Stimulated activated CD4-positive, alpha-beta T cell treated with anti-CD3 and anti-CD28 coated beads, Interleukin-2, amount 100 ng/mL, for 4 hours (primary cell): ENCODE data around the gene KCNN1.
"Not testable (repeated sequence)": the region's sequence is repeated elsewhere in the genome, so short reads cannot be mapped to it uniquely, and the experiment has no call there.

Source experiments
- DNase-seq: peaks from one replicate; pipeline ENCODE4 v3.0.0-alpha.2; 2020; ENCODE audit warnings: low read depth

KCNN1 gene

GRCh38 chr19:17969096-17969792, 2.3 kb downstream of the KCNN1 start:
- no peak for DNase-seq

- DNase-seq: no peak
Observed at GRCh38 chr19:17972230-17972629, 5.3 kb downstream of the KCNN1 start.

DNA sequence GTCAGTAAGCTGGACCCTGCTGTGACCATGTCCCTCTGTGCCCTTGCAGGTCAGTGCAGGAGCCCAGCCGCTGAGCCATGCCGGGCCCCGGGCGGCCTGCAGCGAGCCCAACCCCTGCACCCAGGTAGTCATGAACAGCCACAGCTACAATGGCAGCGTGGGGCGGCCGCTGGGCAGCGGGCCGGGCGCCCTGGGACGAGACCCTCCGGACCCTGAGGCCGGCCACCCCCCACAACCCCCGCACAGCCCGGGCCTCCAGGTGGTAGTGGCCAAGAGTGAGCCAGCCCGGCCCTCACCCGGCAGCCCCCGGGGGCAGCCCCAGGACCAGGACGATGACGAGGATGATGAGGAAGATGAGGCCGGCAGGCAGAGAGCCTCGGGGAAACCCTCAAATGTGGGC, 6.9 kb downstream of the KCNN1 start:
- no peak for DNase-seq

GRCh38 chr19:17974551-17974950, 7.6 kb downstream of the KCNN1 start:
- DNase-seq: no peak

DNA sequence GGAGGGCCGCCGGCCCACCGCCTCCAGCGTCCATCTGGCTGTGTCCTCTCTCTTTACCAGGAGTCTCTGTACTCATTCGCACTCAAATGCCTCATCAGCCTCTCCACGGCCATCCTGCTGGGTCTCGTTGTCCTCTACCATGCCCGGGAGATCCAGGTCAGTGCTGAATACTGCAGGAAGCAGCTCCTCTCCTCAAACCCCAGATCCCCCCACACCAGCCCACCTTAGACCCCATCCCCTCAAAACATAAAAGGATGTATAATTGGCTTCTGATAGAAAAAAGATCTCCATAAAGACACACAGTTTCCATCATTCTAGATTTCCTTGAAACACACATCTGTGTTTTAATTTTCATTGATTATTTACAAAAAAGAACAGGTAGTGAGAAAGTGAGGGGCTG, 8.1 kb downstream of the KCNN1 start:
- no peak for DNase-seq

GRCh38 chr19:17977021-17977420, 10.1 kb downstream of the KCNN1 start:
- no peak for DNase-seq

DNA sequence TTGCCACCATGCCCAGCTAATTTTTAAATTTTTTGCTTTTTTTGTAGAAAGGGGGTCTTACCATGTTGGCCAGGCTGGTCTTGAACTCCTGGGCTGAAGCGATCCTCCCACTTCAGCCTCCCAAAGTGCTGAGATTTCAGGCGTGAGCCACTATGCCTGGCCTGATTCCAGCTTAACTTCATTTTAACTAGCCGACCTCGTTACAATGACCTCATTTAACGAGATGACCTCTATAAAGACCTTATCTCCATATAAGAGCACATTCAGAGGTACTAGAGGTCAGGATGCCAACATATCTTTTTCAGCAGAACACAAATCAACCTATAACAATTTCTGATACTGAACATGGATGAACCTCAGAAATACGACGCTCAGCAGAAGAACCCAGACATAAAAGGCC, 10.6 kb downstream of the KCNN1 start:
- DNase-seq: no peak

DNA sequence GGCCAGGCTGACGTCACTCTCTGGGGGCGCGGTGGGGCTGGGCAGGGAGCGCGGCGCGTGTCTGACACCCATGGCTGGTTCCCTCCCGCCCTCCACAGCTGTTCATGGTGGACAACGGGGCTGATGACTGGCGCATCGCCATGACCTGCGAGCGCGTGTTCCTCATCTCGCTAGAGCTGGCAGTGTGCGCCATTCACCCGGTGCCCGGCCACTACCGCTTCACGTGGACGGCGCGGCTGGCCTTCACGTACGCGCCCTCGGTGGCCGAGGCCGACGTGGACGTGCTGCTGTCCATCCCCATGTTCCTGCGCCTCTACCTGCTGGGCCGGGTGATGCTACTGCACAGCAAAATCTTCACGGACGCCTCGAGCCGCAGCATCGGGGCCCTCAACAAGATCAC, 14.7 kb downstream of the KCNN1 start:
- no peak for DNase-seq

GRCh38 chr19:17982430-17982829, 15.5 kb downstream of the KCNN1 start:
- DNase-seq: no peak

GRCh38 chr19:17985037-17985818, 18.3 kb downstream of the KCNN1 start:
- DNase-seq: no peak

DNA sequence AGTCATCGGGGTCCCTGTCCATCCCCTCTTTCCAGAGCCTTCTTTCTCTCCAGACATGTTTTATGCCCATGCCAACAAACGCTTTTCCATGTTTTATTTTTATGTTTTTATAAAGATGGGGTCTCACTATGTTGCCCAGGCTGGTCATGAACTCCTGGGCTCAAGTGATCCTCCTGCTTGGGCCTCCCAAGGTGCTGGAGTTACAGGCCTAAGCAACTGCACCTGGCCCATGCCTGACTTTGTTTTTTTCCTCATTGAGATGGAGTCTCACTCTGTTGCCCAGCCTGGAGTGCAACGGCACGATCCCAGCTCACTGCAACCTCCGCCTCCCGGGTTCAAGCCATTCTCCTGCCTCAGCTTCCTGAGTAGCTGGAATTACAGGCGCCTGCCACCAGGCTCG, 19.7 kb downstream of the KCNN1 start:
- DNase-seq: not testable (repeated sequence)

- no peak for DNase-seq
Observed at GRCh38 chr19:17988161-17988560, 21.3 kb downstream of the KCNN1 start.

- no peak for DNase-seq
Observed at GRCh38 chr19:17989425-17990094, 22.7 kb downstream of the KCNN1 start.

GRCh38 chr19:17993076-17993813, 26.3 kb downstream of the KCNN1 start:
- DNase-seq: no peak

- DNase-seq: peak; percentile 78
Observed at GRCh38 chr19:17996826-17997316, 30.0 kb downstream of the KCNN1 start.

- no peak for DNase-seq
Observed at GRCh38 chr19:17997969-17998826, 31.3 kb downstream of the KCNN1 start.

- no peak for DNase-seq
Observed at GRCh38 chr19:17998827-17999150, 31.9 kb downstream of the KCNN1 start.

DNA sequence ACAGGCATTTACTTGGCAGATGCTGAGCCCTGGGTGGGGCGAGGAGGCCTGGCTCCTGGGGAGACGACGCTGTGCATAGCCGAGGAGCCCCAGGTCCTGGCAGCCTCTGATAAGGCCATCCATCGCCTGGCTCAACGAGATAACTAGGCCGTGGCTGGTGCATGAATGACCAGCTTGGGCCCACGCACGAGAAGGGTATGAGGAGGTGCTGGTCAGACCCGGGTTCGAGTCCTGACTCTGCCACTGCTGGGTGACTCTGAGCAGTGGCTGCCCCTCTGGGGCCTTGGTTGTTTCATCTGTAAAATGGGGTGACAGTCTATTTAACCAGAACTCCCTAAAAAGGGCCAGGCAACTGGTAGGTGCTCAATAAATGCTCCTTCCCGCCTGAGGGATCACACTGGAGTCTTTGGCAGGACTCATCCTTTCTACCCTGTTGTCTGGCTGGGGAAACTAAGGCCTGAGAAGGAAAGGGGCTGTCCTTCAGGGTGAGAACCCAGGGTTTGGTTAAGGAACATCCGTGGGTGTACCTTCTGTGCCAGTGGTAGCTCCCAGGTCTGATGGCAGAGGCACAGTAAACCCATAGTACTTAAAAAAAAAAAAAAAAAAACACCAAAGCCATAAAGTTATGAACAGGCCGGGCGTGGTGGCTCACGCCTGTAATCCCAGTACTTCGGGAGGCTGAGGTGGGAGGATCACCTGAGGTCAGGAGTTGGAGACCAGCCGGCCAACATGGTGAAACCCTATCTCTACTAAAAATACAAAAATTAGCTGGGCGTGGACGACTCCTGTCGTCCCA, 33.0 kb downstream of the KCNN1 start:
- no peak for DNase-seq

DNA sequence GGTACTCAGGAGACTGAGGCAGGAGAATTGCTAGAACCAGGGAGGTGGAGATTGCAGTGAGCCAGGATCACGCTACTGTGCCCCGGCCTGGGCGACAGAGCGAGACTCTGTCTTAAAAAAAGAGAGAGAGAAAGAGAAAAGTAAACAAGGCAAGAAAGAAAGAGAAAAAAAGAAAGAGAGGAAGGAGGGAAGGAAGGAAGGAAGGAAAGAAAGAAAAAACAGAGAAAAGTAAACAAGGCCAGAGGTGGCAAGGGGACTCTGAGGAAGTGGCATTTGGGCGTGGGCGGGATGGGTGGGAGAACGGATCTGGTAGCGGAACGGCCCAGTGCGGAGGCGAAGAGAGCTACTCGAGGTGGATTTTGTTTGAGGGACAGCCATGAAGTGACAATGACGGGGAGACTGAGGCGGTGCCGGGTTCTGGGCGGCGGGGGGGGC, 33.6 kb downstream of the KCNN1 start:
- DNase-seq: no peak
